HCT116 (cell line): ENCODE data around the gene C12orf75. TPM values are rescaled to one million over a fixed set of nuclear protein-coding genes. Genes with fewer than 3 reads are reported as not detected.

Source experiments
- ATAC-seq: fragments of 200-7000 bp; cut with Tn5 transposase; 2 replicates; pipeline ENCODE4 v1.9.1; 2020; ENCODE audit warnings: mild to moderate bottlenecking, moderate library complexity
- BruUV-seq: library from RNA; stranded (reverse); fragments of 400-500 nt; replicated peaks from 2 replicates; lab custom pipeline; 2021; lab: Mats Ljungman, UMichigan
- CTCF ChIA-PET: fragments of 300-600 bp; sonication (Branson Sonifier 250); formaldehyde crosslinking; loops from one replicate; lab custom pipeline; 2021; ENCODE audit warnings: antibody characterized with exemption; lab: Charles Lee
- POLR2A ChIA-PET: fragments of 300-600, 350-600 bp; sonication (Branson Sonifier 250); formaldehyde crosslinking; loops from one replicate; lab custom pipeline; 2021; ENCODE audit warnings: antibody characterized with exemption; lab: Charles Lee
- RAD21 ChIA-PET, 2 experiments: fragments of 300-600 bp; sonication (Branson Sonifier 250); formaldehyde crosslinking; loops; one replicate each; lab custom pipeline; 2023; ENCODE audit warnings: low total read pairs in 2 of 2; ENCODE audit not compliant: uncharacterized antibody in 2 of 2, unreplicated experiment in 2 of 2, low non-redundant PET in 1 of 2; lab: Charles Lee
- DNase-seq: peaks from one replicate; pipeline ENCODE4 v3.0.0-alpha.2; 2010; ENCODE audit warnings: low read depth, low spot score
- H2AFZ ChIP-seq: fragments of 200-600 bp; shearing (Covaris generic), sonication (generic); 2 replicates; pipeline ENCODE4 v1.6.1; 2017; ENCODE audit warnings: low read depth, mixed run types, mixed read lengths, antibody characterized with exemption, low read length; ENCODE audit not compliant: poor library complexity, severe bottlenecking
- H3K27ac ChIP-seq: 2 replicates; pipeline ENCODE4 v1.5.1; 2012; ENCODE audit warnings: low read depth, low read length
- H3K27me3 ChIP-seq: fragments of 200-600 bp; sonication (generic); 2 replicates; pipeline ENCODE4 v1.6.1; 2016; ENCODE audit warnings: mixed run types, low read length, mixed read lengths; ENCODE audit not compliant: insufficient read depth
- H3K36me3 ChIP-seq, 2 experiments: fragments of 200-500 bp in 1 of 2; fragments of 200-600 bp in 1 of 2; sonication (Bioruptor generic) in 1 of 2; sonication (generic) in 1 of 2; 2 replicates each; pipeline versions ENCODE4 v1.5.1 to v1.6.1; 2014 to 2016; ENCODE audit warnings: low read length in 2 of 2, inconsistent platforms in 1 of 2, mixed read lengths in 1 of 2, mixed run types in 1 of 2; ENCODE audit not compliant: insufficient read depth in 2 of 2, control insufficient read depth in 1 of 2
- H3K4me1 ChIP-seq, 2 experiments: fragments of 200-600 bp in 1 of 2; sonication (generic) in 1 of 2; 2 replicates each; pipeline versions ENCODE4 v1.5.1 to v1.6.1; 2012 to 2017; ENCODE audit warnings: low read length in 2 of 2, inconsistent platforms in 1 of 2, mild to moderate bottlenecking in 1 of 2, mixed read lengths in 1 of 2, mixed run types in 1 of 2, moderate library complexity in 1 of 2; ENCODE audit not compliant: insufficient read depth in 2 of 2, control insufficient read depth in 1 of 2
- H3K4me2 ChIP-seq: fragments of 200-600 bp; sonication (generic); 2 replicates; pipeline ENCODE4 v1.6.1; 2017; ENCODE audit warnings: mixed run types, low read length, mixed read lengths
- H3K4me3 ChIP-seq, 2 experiments: fragments of 200-600 bp in 1 of 2; sonication (generic) in 1 of 2; replicated peaks in 1 of 2; 2 replicates each; pipeline ENCODE4 v1.5.1; 2011 to 2016; ENCODE audit warnings: low read length in 2 of 2, control low read depth in 1 of 2, low read depth in 1 of 2, mild to moderate bottlenecking in 1 of 2, mixed read lengths in 1 of 2, mixed run types in 1 of 2
- H3K79me2 ChIP-seq: fragments of 200-600 bp; sonication (generic); 2 replicates; pipeline ENCODE4 v1.6.1; 2017; ENCODE audit warnings: mild to moderate bottlenecking, mixed run types, low read length, moderate library complexity, mixed read lengths; ENCODE audit not compliant: insufficient read depth
- H3K9ac ChIP-seq: fragments of 200-600 bp; sonication (generic); 2 replicates; pipeline ENCODE4 v1.6.1; 2016; ENCODE audit warnings: low read length, mixed read lengths
- H3K9me2 ChIP-seq: fragments of 200-600 bp; sonication (generic), shearing (Covaris generic); 2 replicates; pipeline ENCODE4 v1.6.1; 2017; ENCODE audit warnings: mixed run types, mild to moderate bottlenecking, moderate library complexity; ENCODE audit not compliant: insufficient read depth
- H3K9me3 ChIP-seq, 2 experiments: fragments of 200-500 bp in 1 of 2; fragments of 200-600 bp in 1 of 2; sonication (Bioruptor generic) in 1 of 2; sonication (generic) in 1 of 2; 2 replicates each; pipeline ENCODE4 v1.6.1; 2014 to 2017; ENCODE audit warnings: low read length in 2 of 2, mixed read lengths in 2 of 2, inconsistent platforms in 1 of 2, low read depth in 1 of 2, mild to moderate bottlenecking in 1 of 2, mixed run types in 1 of 2, moderate library complexity in 1 of 2; ENCODE audit not compliant: control insufficient read depth in 1 of 2, insufficient read depth in 1 of 2
- H4K20me1 ChIP-seq: fragments of 200-600 bp; sonication (generic), shearing (Covaris generic); 2 replicates; pipeline ENCODE4 v1.6.1; 2017; ENCODE audit warnings: mixed run types, mild to moderate bottlenecking, moderate library complexity; ENCODE audit not compliant: insufficient read depth
- ATF3 ChIP-seq: IDR thresholded peaks from 2 replicates; pipeline ENCODE4 v1.6.1; 2012
- CEBPB ChIP-seq: IDR thresholded peaks from 2 replicates; pipeline ENCODE4 v1.6.1; 2012; ENCODE audit warnings: low read depth
- EGR1 ChIP-seq: IDR thresholded peaks from 2 replicates; pipeline ENCODE4 v1.6.1; 2012; ENCODE audit warnings: low read depth
- ELF1 ChIP-seq: IDR thresholded peaks from 2 replicates; pipeline ENCODE4 v1.6.1; 2012; ENCODE audit warnings: low read depth, borderline replicate concordance
- EZH2 ChIP-seq: fragments of 200-600 bp; sonication (generic); IDR thresholded peaks from 2 replicates; pipeline ENCODE4 v1.6.1; 2017; ENCODE audit warnings: antibody characterized with exemption, mixed run types
- RAD21 ChIP-seq: IDR thresholded peaks from 2 replicates; pipeline ENCODE4 v1.6.1; 2012; ENCODE audit warnings: low read depth, mild to moderate bottlenecking
- REST ChIP-seq: IDR thresholded peaks from 2 replicates; pipeline ENCODE4 v1.6.1; 2012; ENCODE audit warnings: low read depth
- ZFX ChIP-seq: fragments of 450-650 bp; IDR thresholded peaks from 2 replicates; pipeline ENCODE4 v1.6.1; 2017
- intact Hi-C: fragments of 100-400 bp; cut with micrococcal nuclease; formaldehyde crosslinking; loops from 2 replicates; pipeline ENCODE4 v1.10.0; 2022
- total RNA-seq: library from RNA; stranded (reverse); gene quantifications from one replicate; pipeline ENCODE4 v1.2.1, GENCODE V29; 2021; ENCODE audit not compliant: unreplicated experiment
- TF ChIP-seq, protein P1 (sequence below): IDR thresholded peaks from 2 replicates; pipeline ENCODE4 v1.6.1; 2012

The C12orf75 gene
- total RNA-seq, 1 experiment from 2014 or later, result 81.0 TPM

GRCh38 chr12:105281694-105282049, 48.8 kb upstream of the C12orf75 start:
- intact Hi-C loops, result no loop called here
- DNase-seq, result no peak

GRCh38 chr12:105285378-105285777, 45.1 kb upstream of the C12orf75 start:
- no TSS peak for BruUV-seq
- Histone ChIP-seq H3K9me2 (0 out of 2 replicates have a peak, but pooled peaks cover 3% of the 10 kb centered on the region), H3K79me2 (no peaks in the 10 kb centered on the region), H2AFZ (no peak overlapping the region), H3K9me3 (no peaks in the 10 kb centered on the region), H3K4me3 (no peak overlapping the region), H3K9ac (no peak overlapping the region), H3K4me2 (no peak overlapping the region), H3K4me1 (no peaks in the 10 kb centered on the region), H3K27ac (no peak overlapping the region), H3K36me3 (no peaks in the 10 kb centered on the region), H4K20me1 (no peaks in the 10 kb centered on the region), H3K27me3 (no peaks in the 10 kb centered on the region)
- intact Hi-C loops, result no loop called here
- ATAC-seq (no peak), DNase-seq (no peak)
- RAD21 ChIA-PET, result no interaction called here
- POLR2A ChIA-PET, result no interaction called here
- TF ChIP-seq CEBPB, result no peak
- TF ChIP-seq ELF1, result no peak
- no peak for TF ChIP-seq ATF3
- TF ChIP-seq, protein P1, sequence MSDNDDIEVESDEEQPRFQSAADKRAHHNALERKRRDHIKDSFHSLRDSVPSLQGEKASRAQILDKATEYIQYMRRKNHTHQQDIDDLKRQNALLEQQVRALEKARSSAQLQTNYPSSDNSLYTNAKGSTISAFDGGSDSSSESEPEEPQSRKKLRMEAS, result no peak
- no peak for TF ChIP-seq EZH2
- TF ChIP-seq REST, result no peak
- no peak for TF ChIP-seq ZFX
- TF ChIP-seq RAD21, result no peak
- CTCF ChIA-PET, result no interaction called here

More at GRCh38 chr12:105281694-105282049, 48.8 kb upstream of the C12orf75 start:
- no peak overlapping the region for H3K9ac ChIP-seq
- ATAC-seq, result no peak
- H3K9me2 ChIP-seq, result 0 out of 2 replicates have a peak, but pooled peaks cover 3% of the 10 kb centered on the region
- ChIA-PET CTCF (no interaction called here), RAD21 (no interaction called here), POLR2A (no interaction called here)
- H3K27me3 ChIP-seq, result no peaks in the 10 kb centered on the region
- H3K9me3 ChIP-seq, result no peaks in the 10 kb centered on the region
- no peak overlapping the region for H3K4me3 ChIP-seq
- H3K27ac ChIP-seq, result no peak overlapping the region
- no TSS peak for BruUV-seq
- no peaks in the 10 kb centered on the region for H3K36me3 ChIP-seq
- no peak for TF ChIP-seq EGR1
- H3K79me2 ChIP-seq, result no peaks in the 10 kb centered on the region
- H3K4me1 ChIP-seq, result no peaks in the 10 kb centered on the region
- no peak overlapping the region for H2AFZ ChIP-seq
- H3K4me2 ChIP-seq, result no peak overlapping the region
- no peaks in the 10 kb centered on the region for H4K20me1 ChIP-seq
